VCaP (cell line): Measurements from ENCODE around the gene ZNF219.

ENCODE experiments used
- H3K27ac ChIP-seq: fragments of 450-650 bp; 2 replicates; pipeline ENCODE4 v1.5.1; 2017
- TF ChIP-seq, protein P1 (sequence below): fragments of 450-650 bp; conservative IDR thresholded peaks from 2 replicates; pipeline ENCODE4 v1.5.1; 2017; ENCODE audit warnings: mild to moderate bottlenecking, moderate library complexity

ZNF219 gene

DNA sequence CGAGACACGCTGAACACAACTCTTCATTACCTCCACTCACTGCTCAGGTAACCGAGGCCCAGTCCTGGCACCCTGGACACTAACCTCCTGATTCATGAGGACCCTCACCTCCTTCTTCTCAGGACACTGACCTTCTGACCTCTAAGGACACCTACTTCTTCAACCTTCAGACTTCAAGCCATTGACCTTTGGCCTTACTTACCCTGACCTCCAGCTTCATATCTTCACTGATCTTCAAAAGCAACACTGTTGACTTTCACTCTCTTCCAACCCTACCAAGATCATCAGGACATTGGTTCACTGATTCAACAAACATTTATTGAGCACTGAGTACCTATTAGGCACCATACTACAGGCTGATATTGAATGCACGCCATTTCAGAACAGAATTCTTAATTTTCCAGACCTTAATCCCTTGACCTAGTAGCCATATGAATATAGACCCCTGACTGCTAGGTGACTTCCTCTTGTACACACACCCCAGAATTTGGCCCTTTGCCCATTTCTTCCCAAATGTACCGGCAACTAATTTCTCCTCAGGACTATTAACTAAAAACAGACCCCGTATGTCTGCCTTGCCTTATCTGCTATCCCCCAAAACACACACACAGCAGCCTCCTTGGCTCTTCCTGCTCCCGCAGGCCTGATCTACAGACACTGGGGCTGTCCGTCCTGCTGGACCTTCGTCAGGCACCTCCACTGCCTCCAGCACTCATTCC is 22.6 kb downstream of the ZNF219 start:
- TF ChIP-seq, protein P1, sequence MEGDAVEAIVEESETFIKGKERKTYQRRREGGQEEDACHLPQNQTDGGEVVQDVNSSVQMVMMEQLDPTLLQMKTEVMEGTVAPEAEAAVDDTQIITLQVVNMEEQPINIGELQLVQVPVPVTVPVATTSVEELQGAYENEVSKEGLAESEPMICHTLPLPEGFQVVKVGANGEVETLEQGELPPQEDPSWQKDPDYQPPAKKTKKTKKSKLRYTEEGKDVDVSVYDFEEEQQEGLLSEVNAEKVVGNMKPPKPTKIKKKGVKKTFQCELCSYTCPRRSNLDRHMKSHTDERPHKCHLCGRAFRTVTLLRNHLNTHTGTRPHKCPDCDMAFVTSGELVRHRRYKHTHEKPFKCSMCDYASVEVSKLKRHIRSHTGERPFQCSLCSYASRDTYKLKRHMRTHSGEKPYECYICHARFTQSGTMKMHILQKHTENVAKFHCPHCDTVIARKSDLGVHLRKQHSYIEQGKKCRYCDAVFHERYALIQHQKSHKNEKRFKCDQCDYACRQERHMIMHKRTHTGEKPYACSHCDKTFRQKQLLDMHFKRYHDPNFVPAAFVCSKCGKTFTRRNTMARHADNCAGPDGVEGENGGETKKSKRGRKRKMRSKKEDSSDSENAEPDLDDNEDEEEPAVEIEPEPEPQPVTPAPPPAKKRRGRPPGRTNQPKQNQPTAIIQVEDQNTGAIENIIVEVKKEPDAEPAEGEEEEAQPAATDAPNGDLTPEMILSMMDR, result no peak

DNA sequence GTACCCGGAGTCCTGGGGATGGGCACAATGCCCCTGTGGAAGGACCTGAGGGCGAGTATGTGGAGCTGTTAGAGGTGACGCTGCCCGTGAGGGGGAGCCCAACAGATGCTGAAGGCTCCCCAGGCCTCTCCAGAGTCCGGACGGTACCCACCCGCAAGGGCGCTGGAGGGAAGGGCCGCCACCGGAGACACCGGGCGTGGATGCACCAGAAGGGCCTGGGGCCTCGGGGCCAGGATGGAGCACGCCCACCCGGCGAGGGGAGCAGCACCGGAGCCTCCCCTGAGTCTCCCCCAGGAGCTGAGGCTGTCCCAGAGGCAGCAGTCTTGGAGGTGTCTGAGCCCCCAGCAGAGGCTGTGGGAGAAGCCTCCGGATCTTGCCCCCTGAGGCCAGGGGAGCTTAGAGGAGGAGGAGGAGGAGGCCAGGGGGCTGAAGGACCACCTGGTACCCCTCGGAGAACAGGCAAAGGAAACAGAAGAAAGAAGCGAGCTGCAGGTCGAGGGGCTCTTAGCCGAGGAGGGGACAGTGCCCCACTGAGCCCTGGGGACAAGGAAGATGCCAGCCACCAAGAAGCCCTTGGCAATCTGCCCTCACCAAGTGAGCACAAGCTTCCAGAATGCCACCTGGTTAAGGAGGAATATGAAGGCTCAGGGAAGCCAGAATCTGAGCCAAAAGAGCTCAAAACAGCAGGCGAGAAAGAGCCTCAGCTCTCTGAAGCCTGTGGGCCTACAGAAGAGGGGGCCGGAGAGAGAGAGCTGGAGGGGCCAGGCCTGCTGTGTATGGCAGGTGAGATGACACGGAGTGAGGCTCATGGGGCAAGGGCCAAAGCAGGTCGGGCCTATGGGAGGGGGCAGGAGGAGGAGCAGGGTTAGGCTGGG is 23.8 kb downstream of the ZNF219 start:
- TF ChIP-seq, protein P1, result no peak
- H3K27ac ChIP-seq, result no peak overlapping the region

More for the DNA sequence above, 22.6 kb downstream of the ZNF219 start:
- H3K27ac ChIP-seq, result no peak overlapping the region

DNA sequence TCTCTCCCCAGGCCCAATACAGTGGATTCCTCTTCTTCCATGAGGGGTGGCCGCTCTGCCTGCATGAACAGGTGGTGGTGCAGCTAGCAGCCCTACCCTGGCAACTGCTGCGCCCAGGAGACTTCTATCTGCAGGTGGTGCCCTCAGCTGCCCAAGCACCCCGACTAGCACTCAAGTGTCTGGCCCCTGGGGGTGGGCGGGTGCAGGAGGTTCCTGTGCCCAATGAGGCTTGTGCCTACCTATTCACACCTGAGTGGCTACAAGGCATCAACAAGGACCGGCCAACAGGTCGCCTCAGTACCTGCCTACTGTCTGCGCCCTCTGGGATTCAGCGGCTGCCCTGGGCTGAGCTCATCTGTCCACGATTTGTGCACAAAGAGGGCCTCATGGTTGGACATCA is 24.5 kb downstream of the ZNF219 start:
- H3K27ac ChIP-seq, result no peak overlapping the region

DNA sequence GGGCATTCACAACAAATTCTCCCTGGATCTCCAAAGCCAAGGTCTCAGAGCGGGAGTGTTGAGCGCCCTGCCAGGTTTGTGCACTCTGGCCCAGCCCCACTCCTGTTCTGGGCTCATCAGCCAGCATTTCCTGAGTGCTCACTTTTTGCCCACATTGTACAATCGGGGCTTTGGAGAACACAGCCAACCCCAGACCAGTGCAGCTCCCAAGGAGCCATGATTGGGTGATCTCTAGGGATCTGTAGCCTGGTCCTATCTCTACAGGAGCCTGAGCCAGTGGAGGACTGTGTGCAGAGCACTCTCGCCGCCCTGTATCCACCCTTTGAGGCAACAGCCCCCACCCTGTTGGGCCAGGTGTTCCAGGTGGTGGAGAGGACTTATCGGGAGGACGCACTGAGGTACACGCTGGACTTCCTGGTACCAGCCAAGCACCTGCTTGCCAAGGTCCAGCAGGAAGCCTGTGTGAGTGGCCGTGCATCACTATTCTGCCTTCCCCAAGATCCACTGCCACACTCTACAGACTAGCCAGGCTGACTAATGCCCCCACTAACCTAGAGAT is 25.6 kb downstream of the ZNF219 start:
- TF ChIP-seq, protein P1, result no peak
- no peak overlapping the region for H3K27ac ChIP-seq

More for the DNA sequence above, 24.5 kb downstream of the ZNF219 start:
- TF ChIP-seq, protein P1, result no peak

DNA sequence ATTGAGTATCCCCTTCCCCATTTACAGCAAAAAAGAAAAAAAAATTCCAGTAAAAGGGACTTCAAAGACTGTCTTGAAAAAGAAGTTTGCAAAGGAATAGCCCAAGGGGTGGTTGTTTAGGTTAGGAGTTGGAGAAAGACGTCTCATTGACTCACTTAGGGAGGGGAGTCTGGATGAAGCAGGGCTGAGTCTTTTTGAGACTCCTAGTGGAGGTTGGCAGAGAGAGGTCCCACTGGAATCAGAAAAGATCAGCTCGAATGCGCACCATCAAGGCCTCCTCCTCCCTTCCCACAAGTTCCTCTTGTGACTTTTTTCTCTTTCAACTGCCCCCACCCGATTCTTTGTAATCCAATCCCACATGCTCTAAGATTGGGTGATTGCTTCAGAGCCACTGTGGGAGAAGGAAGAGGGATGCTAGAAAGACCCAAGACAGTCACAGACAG is 26.4 kb downstream of the ZNF219 start:
- H3K27ac ChIP-seq, result no peak overlapping the region
- TF ChIP-seq, protein P1, result no peak

DNA sequence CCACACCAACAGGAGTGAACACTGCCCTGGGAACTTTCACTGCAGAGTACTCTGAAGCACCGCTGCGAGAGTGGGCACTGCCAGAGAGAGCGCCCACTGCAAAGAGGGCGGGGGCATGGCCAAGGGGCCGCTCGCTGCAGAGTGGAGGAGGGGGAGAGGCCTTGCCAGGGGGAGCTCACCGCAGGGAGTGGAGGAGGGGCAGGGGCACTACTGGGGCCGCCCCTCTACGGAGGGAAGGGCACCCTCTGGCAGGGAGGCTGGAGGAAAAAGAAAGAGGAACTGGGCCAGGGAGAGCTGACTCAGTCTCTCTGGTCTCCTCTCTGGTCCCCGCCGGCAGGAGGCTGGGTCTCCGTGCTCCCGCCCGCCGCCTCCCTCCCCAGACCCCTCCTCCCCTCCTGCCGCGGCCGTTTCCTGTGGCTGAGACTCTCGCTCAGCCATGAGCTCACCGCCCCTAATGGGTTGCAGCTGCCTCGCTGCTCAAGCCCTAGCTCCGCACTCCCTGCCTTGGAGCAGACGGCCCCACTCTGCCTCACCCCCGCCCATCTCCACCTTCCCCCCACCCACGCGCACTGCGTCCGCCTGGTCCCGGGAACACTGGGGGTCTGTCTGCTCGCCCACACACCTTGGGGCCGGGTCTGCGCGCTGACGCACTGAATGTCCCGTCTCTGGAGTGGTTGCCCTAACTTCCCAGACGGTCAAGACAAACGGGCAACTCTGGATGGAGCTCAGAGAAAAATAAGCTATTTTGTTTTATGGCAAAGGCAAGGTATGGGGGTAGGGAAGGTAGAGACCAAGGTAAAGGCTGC is 27.0 kb downstream of the ZNF219 start:
- peak overlapping the region; percentile 42; the same call in 1 of the 2 replicates for H3K27ac ChIP-seq
- TF ChIP-seq, protein P1, result no peak
